Measurements from ENCODE around the gene ZGLP1. TPM values are rescaled to one million over a fixed set of nuclear protein-coding genes. Genes with fewer than 3 reads are reported as not detected.
A peak's percentile ranks its signal among the peaks of the same experiment; 100 is the strongest.

The ZGLP1 gene
- total RNA-seq, 1 experiment from 2014 or later: 5.0 TPM

DNA sequence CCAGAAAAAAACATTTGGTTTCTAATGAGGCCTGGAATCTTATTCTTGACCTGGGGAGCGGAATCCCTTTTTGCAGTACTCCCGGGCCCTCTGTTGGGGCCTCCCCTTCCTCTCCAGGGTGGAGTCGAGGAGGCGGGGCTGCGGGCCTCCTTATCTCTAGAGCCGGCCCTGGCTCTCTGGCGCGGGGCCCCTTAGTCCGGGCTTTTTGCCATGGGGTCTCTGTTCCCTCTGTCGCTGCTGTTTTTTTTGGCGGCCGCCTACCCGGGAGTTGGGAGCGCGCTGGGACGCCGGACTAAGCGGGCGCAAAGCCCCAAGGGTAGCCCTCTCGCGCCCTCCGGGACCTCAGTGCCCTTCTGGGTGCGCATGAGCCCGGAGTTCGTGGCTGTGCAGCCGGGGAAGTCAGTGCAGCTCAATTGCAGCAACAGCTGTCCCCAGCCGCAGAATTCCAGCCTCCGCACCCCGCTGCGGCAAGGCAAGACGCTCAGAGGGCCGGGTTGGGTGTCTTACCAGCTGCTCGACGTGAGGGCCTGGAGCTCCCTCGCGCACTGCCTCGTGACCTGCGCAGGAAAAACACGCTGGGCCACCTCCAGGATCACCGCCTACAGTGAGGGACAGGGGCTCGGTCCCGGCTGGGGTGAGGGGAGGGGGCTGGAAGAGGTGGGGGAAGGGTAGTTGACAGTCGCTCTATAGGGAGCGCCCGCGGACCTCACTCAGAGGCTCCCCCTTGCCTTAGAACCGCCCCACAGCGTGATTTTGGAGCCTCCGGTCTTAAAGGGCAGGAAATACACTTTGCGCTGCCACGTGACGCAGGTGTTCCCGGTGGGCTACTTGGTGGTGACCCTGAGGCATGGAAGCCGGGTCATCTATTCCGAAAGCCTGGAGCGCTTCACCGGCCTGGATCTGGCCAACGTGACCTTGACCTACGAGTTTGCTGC lies 22.5 kb downstream of the ZGLP1 start, which contains the start of gene ICAM4:
TSS of gene ICAM4 (plus strand) at position 153 of the 935 bp plus-strand sequence. CDS start at position 211, 58 bp downstream.
- H3K27me3 ChIP-seq (ENCODE audit: insufficient read depth, low read length): no peaks in the 10 kb centered on the region
- H3K9me2 ChIP-seq (ENCODE audit: insufficient read depth): no peaks in the 10 kb centered on the region
- intact Hi-C loops (cut with micrococcal nuclease): no loop called here
- no peaks in the 10 kb centered on the region for H4K20me1 ChIP-seq (ENCODE audit: insufficient read depth)
- ATAC-seq (no peak), DNase-seq (ENCODE audit: low read depth, low spot score) (no peak)
- no peak within 1 kb of the TSS for H3K4me2 ChIP-seq (ENCODE audit: low read length)
- H3K9me3 ChIP-seq (ENCODE audit: control insufficient read depth in 1 of 2, insufficient read depth in 1 of 2, low read depth in 1 of 2, low read length in 2 of 2): no peaks in the 10 kb centered on the region
- no peak within 1 kb of the TSS for H3K4me3 ChIP-seq (replicated peaks in 1 of 2; ENCODE audit: low read depth in 1 of 2, low read length in 2 of 2)
- peak within 1 kb of the TSS; percentile 76; the same call in 1 of the 2 replicates for H3K27ac ChIP-seq (ENCODE audit: low read depth, low read length)
- TF ChIP-seq SIN3A (IDR thresholded peaks at IDR 0.05; ENCODE audit: low read depth): no peak
- TF ChIP-seq, protein P1, sequence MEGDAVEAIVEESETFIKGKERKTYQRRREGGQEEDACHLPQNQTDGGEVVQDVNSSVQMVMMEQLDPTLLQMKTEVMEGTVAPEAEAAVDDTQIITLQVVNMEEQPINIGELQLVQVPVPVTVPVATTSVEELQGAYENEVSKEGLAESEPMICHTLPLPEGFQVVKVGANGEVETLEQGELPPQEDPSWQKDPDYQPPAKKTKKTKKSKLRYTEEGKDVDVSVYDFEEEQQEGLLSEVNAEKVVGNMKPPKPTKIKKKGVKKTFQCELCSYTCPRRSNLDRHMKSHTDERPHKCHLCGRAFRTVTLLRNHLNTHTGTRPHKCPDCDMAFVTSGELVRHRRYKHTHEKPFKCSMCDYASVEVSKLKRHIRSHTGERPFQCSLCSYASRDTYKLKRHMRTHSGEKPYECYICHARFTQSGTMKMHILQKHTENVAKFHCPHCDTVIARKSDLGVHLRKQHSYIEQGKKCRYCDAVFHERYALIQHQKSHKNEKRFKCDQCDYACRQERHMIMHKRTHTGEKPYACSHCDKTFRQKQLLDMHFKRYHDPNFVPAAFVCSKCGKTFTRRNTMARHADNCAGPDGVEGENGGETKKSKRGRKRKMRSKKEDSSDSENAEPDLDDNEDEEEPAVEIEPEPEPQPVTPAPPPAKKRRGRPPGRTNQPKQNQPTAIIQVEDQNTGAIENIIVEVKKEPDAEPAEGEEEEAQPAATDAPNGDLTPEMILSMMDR (IDR thresholded peaks at IDR 0.05 in 2 of 3, conservative IDR thresholded peaks at IDR 0.05 in 1 of 3; ENCODE audit: borderline replicate concordance in 1 of 3, insufficient read depth in 1 of 3, low read depth in 2 of 3, low read length in 2 of 3): no peak
- TF ChIP-seq, protein P2, sequence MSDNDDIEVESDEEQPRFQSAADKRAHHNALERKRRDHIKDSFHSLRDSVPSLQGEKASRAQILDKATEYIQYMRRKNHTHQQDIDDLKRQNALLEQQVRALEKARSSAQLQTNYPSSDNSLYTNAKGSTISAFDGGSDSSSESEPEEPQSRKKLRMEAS (IDR thresholded peaks at IDR 0.05): no peak
- no peak for TF ChIP-seq SRF (IDR thresholded peaks at IDR 0.05; ENCODE audit: low read depth)
- TF ChIP-seq, protein P3, sequence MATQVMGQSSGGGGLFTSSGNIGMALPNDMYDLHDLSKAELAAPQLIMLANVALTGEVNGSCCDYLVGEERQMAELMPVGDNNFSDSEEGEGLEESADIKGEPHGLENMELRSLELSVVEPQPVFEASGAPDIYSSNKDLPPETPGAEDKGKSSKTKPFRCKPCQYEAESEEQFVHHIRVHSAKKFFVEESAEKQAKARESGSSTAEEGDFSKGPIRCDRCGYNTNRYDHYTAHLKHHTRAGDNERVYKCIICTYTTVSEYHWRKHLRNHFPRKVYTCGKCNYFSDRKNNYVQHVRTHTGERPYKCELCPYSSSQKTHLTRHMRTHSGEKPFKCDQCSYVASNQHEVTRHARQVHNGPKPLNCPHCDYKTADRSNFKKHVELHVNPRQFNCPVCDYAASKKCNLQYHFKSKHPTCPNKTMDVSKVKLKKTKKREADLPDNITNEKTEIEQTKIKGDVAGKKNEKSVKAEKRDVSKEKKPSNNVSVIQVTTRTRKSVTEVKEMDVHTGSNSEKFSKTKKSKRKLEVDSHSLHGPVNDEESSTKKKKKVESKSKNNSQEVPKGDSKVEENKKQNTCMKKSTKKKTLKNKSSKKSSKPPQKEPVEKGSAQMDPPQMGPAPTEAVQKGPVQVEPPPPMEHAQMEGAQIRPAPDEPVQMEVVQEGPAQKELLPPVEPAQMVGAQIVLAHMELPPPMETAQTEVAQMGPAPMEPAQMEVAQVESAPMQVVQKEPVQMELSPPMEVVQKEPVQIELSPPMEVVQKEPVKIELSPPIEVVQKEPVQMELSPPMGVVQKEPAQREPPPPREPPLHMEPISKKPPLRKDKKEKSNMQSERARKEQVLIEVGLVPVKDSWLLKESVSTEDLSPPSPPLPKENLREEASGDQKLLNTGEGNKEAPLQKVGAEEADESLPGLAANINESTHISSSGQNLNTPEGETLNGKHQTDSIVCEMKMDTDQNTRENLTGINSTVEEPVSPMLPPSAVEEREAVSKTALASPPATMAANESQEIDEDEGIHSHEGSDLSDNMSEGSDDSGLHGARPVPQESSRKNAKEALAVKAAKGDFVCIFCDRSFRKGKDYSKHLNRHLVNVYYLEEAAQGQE (IDR thresholded peaks at IDR 0.05; ENCODE audit: low read depth): no peak
- no peak for TF ChIP-seq FOSL1 (IDR thresholded peaks at IDR 0.05; ENCODE audit: low read depth)
- TF ChIP-seq SP1 (IDR thresholded peaks at IDR 0.05; ENCODE audit: low read depth): no peak
- TF ChIP-seq EZH2 (IDR thresholded peaks at IDR 0.05): no peak
- TF ChIP-seq, protein P4, sequence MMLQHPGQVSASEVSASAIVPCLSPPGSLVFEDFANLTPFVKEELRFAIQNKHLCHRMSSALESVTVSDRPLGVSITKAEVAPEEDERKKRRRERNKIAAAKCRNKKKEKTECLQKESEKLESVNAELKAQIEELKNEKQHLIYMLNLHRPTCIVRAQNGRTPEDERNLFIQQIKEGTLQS (IDR thresholded peaks at IDR 0.05): no peak
- TF ChIP-seq EZH2phosphoT487 (IDR thresholded peaks at IDR 0.05; ENCODE audit: borderline replicate concordance): no peak
- no peak for TF ChIP-seq CEBPB (IDR thresholded peaks at IDR 0.05; ENCODE audit: low read depth)
- TF ChIP-seq YY1 (IDR thresholded peaks at IDR 0.05; ENCODE audit: extremely low read depth, insufficient replicate concordance, low read depth, low read length): no peak
- TF ChIP-seq POLR2AphosphoS5 (IDR thresholded peaks at IDR 0.05; ENCODE audit: low read depth, low read length): no peak
- TF ChIP-seq CBX3 (IDR thresholded peaks at IDR 0.05; ENCODE audit: low read depth): no peak
- TF ChIP-seq, protein P5, sequence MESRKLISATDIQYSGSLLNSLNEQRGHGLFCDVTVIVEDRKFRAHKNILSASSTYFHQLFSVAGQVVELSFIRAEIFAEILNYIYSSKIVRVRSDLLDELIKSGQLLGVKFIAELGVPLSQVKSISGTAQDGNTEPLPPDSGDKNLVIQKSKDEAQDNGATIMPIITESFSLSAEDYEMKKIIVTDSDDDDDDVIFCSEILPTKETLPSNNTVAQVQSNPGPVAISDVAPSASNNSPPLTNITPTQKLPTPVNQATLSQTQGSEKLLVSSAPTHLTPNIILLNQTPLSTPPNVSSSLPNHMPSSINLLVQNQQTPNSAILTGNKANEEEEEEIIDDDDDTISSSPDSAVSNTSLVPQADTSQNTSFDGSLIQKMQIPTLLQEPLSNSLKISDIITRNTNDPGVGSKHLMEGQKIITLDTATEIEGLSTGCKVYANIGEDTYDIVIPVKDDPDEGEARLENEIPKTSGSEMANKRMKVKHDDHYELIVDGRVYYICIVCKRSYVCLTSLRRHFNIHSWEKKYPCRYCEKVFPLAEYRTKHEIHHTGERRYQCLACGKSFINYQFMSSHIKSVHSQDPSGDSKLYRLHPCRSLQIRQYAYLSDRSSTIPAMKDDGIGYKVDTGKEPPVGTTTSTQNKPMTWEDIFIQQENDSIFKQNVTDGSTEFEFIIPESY (IDR thresholded peaks at IDR 0.05; ENCODE audit: extremely low read depth, insufficient replicate concordance, low read length): no peak
- no peak for TF ChIP-seq RAD21 (IDR thresholded peaks at IDR 0.05; ENCODE audit: low read depth)
- no peak for TF ChIP-seq JUND (IDR thresholded peaks at IDR 0.05)
- no peak within 1 kb of the TSS for H2AFZ ChIP-seq (ENCODE audit: low read depth, low read length, poor library complexity, severe bottlenecking)
- ChIA-PET RAD21 (ENCODE audit: low non-redundant PET in 1 of 2, low total read pairs in 2 of 2, uncharacterized antibody in 2 of 2, unreplicated experiment in 2 of 2) (no interaction called here), POLR2A (no interaction called here), CTCF (interaction anchor here (3.2 kb wide), 1 partner anchor 28 kb away, joined by 30 read pairs; no protein-coding TSS in a partner anchor)
- H3K4me1 ChIP-seq (ENCODE audit: control insufficient read depth in 1 of 2, insufficient read depth in 2 of 2, low read length in 2 of 2): peaks cover 17 to 66% of the 10 kb centered on the region in 2 experiments
- H3K36me3 ChIP-seq (ENCODE audit: control insufficient read depth in 1 of 2, insufficient read depth in 2 of 2, low read length in 2 of 2): no peaks in the 10 kb centered on the region; a peak in 2 of 4 replicates
- H3K9ac ChIP-seq (ENCODE audit: low read length): no peak within 1 kb of the TSS
- no TSS peak for BruUV-seq (replicated peaks)
- peaks cover 9% of the 10 kb centered on the region; the same call in 1 of the 2 replicates for H3K79me2 ChIP-seq (ENCODE audit: insufficient read depth, low read length)

Measured in HCT116 (cell line).